Measurements from ENCODE around the gene GPRIN3.

DNA sequence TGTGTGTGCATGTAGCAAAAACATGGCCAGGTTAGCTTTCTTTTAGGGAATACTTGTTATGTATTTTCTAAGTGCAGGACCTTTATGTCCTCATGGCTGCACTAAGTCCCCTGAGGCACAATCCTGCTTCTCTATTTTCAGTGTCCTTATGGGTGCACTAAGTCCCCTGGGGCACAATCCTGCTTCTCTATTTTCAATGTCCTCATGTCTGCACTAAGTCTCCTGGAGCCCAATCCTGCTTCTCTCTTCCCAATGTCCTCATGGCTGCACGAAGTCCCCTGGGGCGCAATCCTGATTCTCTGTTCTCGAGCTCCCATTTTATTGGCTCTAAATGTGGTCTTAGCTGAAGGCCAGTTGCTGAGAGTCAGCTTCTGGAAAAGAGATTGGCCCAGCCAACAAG, 49.7 kb upstream of the GPRIN3 start:
- TF ChIP-seq, protein P1, sequence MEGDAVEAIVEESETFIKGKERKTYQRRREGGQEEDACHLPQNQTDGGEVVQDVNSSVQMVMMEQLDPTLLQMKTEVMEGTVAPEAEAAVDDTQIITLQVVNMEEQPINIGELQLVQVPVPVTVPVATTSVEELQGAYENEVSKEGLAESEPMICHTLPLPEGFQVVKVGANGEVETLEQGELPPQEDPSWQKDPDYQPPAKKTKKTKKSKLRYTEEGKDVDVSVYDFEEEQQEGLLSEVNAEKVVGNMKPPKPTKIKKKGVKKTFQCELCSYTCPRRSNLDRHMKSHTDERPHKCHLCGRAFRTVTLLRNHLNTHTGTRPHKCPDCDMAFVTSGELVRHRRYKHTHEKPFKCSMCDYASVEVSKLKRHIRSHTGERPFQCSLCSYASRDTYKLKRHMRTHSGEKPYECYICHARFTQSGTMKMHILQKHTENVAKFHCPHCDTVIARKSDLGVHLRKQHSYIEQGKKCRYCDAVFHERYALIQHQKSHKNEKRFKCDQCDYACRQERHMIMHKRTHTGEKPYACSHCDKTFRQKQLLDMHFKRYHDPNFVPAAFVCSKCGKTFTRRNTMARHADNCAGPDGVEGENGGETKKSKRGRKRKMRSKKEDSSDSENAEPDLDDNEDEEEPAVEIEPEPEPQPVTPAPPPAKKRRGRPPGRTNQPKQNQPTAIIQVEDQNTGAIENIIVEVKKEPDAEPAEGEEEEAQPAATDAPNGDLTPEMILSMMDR (IDR thresholded peaks at IDR 0.05; ENCODE audit: insufficient read depth, low read length), result no peak
- no peak for TF ChIP-seq GABPA (IDR thresholded peaks at IDR 0.05; ENCODE audit: low read depth)
- no peak for TF ChIP-seq POLR2AphosphoS5 (IDR thresholded peaks at IDR 0.05; ENCODE audit: low read depth)
- TF ChIP-seq, protein P2, sequence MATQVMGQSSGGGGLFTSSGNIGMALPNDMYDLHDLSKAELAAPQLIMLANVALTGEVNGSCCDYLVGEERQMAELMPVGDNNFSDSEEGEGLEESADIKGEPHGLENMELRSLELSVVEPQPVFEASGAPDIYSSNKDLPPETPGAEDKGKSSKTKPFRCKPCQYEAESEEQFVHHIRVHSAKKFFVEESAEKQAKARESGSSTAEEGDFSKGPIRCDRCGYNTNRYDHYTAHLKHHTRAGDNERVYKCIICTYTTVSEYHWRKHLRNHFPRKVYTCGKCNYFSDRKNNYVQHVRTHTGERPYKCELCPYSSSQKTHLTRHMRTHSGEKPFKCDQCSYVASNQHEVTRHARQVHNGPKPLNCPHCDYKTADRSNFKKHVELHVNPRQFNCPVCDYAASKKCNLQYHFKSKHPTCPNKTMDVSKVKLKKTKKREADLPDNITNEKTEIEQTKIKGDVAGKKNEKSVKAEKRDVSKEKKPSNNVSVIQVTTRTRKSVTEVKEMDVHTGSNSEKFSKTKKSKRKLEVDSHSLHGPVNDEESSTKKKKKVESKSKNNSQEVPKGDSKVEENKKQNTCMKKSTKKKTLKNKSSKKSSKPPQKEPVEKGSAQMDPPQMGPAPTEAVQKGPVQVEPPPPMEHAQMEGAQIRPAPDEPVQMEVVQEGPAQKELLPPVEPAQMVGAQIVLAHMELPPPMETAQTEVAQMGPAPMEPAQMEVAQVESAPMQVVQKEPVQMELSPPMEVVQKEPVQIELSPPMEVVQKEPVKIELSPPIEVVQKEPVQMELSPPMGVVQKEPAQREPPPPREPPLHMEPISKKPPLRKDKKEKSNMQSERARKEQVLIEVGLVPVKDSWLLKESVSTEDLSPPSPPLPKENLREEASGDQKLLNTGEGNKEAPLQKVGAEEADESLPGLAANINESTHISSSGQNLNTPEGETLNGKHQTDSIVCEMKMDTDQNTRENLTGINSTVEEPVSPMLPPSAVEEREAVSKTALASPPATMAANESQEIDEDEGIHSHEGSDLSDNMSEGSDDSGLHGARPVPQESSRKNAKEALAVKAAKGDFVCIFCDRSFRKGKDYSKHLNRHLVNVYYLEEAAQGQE (IDR thresholded peaks at IDR 0.05; ENCODE audit: insufficient replicate concordance, low read depth), result no peak
- TF ChIP-seq SPI1 (IDR thresholded peaks at IDR 0.05; ENCODE audit: borderline replicate concordance, low read depth), result no peak

Data from HL-60 (cell line).